HG03025 (cell line): ENCODE results near the gene TIRAP.

Experiments used
- ATAC-seq: cut with Tn5 transposase; IDR thresholded peaks from one replicate; pipeline ENCODE4 v1.9.1; 2021; ENCODE audit warnings: mild to moderate bottlenecking, moderate library complexity; ENCODE audit not compliant: unreplicated experiment, low FRiP score

TIRAP gene

GRCh38 chr11:126339073-126339862, 56.4 kb downstream of the TIRAP start:
- ATAC-seq, result no peak

GRCh38 chr11:126339863-126340434, 57.1 kb downstream of the TIRAP start:
- ATAC-seq, result no peak

GRCh38 chr11:126340960-126341606, 58.2 kb downstream of the TIRAP start:
- no peak for ATAC-seq

GRCh38 chr11:126341760-126342161, 58.9 kb downstream of the TIRAP start:
- no peak for ATAC-seq

- no peak for ATAC-seq
Measured at GRCh38 chr11:126343051-126343450, 60.2 kb downstream of the TIRAP start.
